22Rv1 (cell line): ENCODE data around the gene MFAP2.

Experiments used
- H3K27ac ChIP-seq: fragments of 450-650 bp; 2 replicates; pipeline ENCODE4 v1.5.1; 2017
- CTCF ChIP-seq: fragments of 450-650 bp; IDR thresholded peaks from 2 replicates; pipeline ENCODE4 v1.5.1; 2017; ENCODE audit warnings: mild to moderate bottlenecking
- ZFX ChIP-seq: fragments of 450-650 bp; IDR thresholded peaks from 2 replicates; pipeline ENCODE4 v1.6.1; 2017; ENCODE audit warnings: antibody characterized with exemption, borderline replicate concordance

MFAP2 gene

GRCh38 chr1:17023102-17023501, 42.7 kb upstream of the MFAP2 start:
- TF ChIP-seq ZFX (no peak), CTCF (no peak)
- H3K27ac ChIP-seq: no peak overlapping the region

GRCh38 chr1:17021896-17022295, 41.5 kb upstream of the MFAP2 start:
- TF ChIP-seq ZFX: no peak
- no peak for TF ChIP-seq CTCF

GRCh38 chr1:17020502-17020901, 40.1 kb upstream of the MFAP2 start:
- H3K27ac ChIP-seq: no peak overlapping the region
- TF ChIP-seq ZFX (no peak), CTCF (no peak)

More at GRCh38 chr1:17021896-17022295, 41.5 kb upstream of the MFAP2 start:
- no peak overlapping the region for H3K27ac ChIP-seq

GRCh38 chr1:17018849-17019248, 38.4 kb upstream of the MFAP2 start:
- no peak overlapping the region for H3K27ac ChIP-seq
- TF ChIP-seq ZFX: no peak
- TF ChIP-seq CTCF: no peak

- no peak for TF ChIP-seq ZFX
- no peak for TF ChIP-seq CTCF
Observed at GRCh38 chr1:17017435-17017834, 37.0 kb upstream of the MFAP2 start.

GRCh38 chr1:17016317-17016661, 35.9 kb upstream of the MFAP2 start:
- no peak for TF ChIP-seq ZFX
- TF ChIP-seq CTCF: no peak
- no peak overlapping the region for H3K27ac ChIP-seq

More at GRCh38 chr1:17017435-17017834, 37.0 kb upstream of the MFAP2 start:
- H3K27ac ChIP-seq: no peak overlapping the region

- no peak overlapping the region for H3K27ac ChIP-seq
- TF ChIP-seq CTCF (no peak), ZFX (no peak)
Observed at GRCh38 chr1:17014671-17015567, 34.5 kb upstream of the MFAP2 start.
